GM12878 (cell line): ENCODE measurements around the gene KLHL22.
"Not testable (repeated sequence)": the region's sequence is repeated elsewhere in the genome, so short reads cannot be mapped to it uniquely, and the experiment has no call there.

Source experiments
- CEBPB ChIP-seq, 2 experiments: fragments of 150-350 bp in 1 of 2; IDR thresholded peaks; 2 replicates each; pipeline ENCODE4 v1.6.1; 2012 to 2014; ENCODE audit warnings: low read depth in 2 of 2, low read length in 2 of 2, borderline replicate concordance in 1 of 2, inconsistent platforms in 1 of 2
- SKIL ChIP-seq: fragments of 450-650 bp; IDR thresholded peaks from 2 replicates; pipeline ENCODE4 v1.6.1; 2017; ENCODE audit warnings: mild to moderate bottlenecking, low read depth, inconsistent platforms; ENCODE audit not compliant: poor library complexity, severe bottlenecking
- TF ChIP-seq, protein P1 (sequence below), 3 experiments: IDR thresholded peaks in 2 of 3; conservative IDR thresholded peaks in 1 of 3; 2 replicates each; pipeline ENCODE4 v1.5.1; 2011; ENCODE audit warnings: low read depth in 3 of 3, low read length in 3 of 3, mild to moderate bottlenecking in 3 of 3, control low read depth in 2 of 3, moderate library complexity in 2 of 3, inconsistent platforms in 1 of 3, mixed read lengths in 1 of 3; ENCODE audit not compliant: control insufficient read depth in 2 of 3, insufficient read depth in 1 of 3; ENCODE audit errors: extremely low read depth in 1 of 3

- not testable (repeated sequence) for TF ChIP-seq CEBPB (IDR thresholded peaks at IDR 0.05; ENCODE audit: borderline replicate concordance in 1 of 2, low read depth in 2 of 2, low read length in 2 of 2); SKIL
- TF ChIP-seq, protein P1, sequence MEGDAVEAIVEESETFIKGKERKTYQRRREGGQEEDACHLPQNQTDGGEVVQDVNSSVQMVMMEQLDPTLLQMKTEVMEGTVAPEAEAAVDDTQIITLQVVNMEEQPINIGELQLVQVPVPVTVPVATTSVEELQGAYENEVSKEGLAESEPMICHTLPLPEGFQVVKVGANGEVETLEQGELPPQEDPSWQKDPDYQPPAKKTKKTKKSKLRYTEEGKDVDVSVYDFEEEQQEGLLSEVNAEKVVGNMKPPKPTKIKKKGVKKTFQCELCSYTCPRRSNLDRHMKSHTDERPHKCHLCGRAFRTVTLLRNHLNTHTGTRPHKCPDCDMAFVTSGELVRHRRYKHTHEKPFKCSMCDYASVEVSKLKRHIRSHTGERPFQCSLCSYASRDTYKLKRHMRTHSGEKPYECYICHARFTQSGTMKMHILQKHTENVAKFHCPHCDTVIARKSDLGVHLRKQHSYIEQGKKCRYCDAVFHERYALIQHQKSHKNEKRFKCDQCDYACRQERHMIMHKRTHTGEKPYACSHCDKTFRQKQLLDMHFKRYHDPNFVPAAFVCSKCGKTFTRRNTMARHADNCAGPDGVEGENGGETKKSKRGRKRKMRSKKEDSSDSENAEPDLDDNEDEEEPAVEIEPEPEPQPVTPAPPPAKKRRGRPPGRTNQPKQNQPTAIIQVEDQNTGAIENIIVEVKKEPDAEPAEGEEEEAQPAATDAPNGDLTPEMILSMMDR (IDR thresholded peaks at IDR 0.05 in 2 of 3, conservative IDR thresholded peaks at IDR 0.05 in 1 of 3; ENCODE audit: control insufficient read depth in 2 of 3, extremely low read depth in 1 of 3, insufficient read depth in 1 of 3, low read depth in 3 of 3, low read length in 3 of 3) = not testable (repeated sequence)
Observed at GRCh38 chr22:20483143-20483506, 12.5 kb downstream of the KLHL22 start.
